GM21723 (cell line): ENCODE results near the gene TRPM8.
"Not testable (repeated sequence)": the region's sequence is repeated elsewhere in the genome, so short reads cannot be mapped to it uniquely, and the experiment has no call there.

Experiments
- ATAC-seq: cut with Tn5 transposase; IDR thresholded peaks from one replicate; pipeline ENCODE4 v1.9.1; 2021; ENCODE audit warnings: mild to moderate bottlenecking, moderate library complexity; ENCODE audit not compliant: unreplicated experiment

TRPM8 gene

GRCh38 chr2:233917116-233917515, at the start of gene TRPM8:
TRPM8 (plus strand) TSS chr2:233917373; CDS start chr2:233926538, 9,165 bp downstream.
- ATAC-seq, result no peak

GRCh38 chr2:233867993-233868532, 49.1 kb upstream of the TRPM8 start, which contains the start of gene MSL3B:
MSL3B (minus strand) TSS chr2:233868386.
- ATAC-seq, result peak; percentile 71

- ATAC-seq, result no peak
These were observed 45.7 kb upstream of the TRPM8 start for GRCh38 chr2:233871432-233871831.

- not testable (repeated sequence) for ATAC-seq
These were observed 45.0 kb upstream of the TRPM8 start for GRCh38 chr2:233872125-233872524.

GRCh38 chr2:233882353-233882752, 34.8 kb upstream of the TRPM8 start:
- ATAC-seq, result no peak

DNA sequence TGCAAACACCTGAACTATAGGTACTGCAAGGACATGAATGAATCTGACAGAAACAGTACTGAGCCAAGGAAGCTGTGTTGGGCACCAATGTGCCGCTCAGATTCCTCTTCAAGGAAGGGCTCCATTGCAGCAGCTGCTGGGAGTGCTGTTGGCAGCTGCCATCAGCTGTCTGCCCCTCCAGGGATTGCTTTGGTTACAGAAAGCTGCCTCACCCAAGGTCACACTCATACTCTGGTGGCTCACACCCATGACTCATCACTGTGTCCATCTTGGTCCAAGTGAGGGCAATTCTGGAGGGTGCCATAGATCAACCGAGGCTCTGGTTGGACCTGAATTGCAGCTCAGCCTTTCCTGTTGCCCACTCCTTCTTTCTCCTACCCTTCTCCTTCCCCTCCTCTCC, 24.4 kb upstream of the TRPM8 start:
- ATAC-seq, result no peak

DNA sequence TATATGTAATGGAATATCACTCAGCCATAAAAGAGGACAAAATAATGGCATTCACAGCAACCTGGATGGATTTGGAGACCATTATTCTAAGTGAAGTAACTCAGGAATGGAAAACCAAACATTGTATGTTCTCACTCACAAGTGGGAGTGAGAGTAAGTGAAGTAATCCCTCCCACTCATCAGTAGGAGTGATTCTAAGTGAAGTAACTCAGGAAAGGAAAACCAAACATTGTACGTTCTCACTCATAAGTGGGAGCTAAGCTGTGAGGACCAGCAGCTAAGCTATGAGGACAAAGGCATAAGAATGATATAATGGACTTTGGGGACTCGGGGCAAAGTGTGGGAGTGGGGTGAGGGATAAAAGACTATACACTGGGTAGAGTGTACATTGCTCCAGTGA, 20.9 kb upstream of the TRPM8 start:
- not testable (repeated sequence) for ATAC-seq

DNA sequence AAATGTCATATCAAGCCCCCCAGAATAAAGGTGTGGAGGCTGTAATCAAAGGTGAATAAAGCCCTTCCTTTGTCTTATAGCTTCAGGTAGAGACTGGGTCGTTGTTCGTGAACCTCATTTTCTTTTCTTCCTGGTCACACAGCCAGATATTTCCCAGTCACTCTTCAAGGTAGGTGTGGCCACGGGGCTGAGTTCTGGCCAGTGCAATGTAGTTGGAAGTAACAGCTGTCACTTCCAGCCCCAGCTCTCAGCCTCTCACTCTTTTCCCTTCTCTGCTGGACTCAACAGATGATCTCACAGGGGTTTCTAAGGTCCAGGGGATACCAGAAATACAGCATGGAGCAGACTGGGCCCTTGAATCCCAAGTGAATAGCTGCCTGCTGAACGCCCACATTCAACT, 15.8 kb upstream of the TRPM8 start:
- no peak for ATAC-seq

DNA sequence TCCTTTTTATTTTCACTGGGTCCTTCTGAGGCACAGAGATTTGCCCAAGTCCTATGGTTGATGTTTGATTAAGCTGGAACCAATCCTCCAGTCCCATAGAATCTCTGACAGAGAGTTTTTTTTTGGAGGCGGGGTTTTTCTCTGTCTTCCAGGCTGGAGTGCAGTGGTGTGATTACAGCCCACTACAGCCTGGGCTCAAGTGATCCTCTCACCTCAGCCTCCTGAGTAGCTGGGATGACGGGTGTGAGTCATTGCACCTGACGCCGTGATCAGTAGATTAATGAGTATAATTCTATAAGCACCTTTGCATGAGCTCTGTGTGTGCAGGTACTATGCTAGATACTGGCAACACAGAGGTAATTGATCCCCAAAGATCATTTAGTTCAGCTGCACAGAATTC, 15.3 kb upstream of the TRPM8 start:
- no peak for ATAC-seq

DNA sequence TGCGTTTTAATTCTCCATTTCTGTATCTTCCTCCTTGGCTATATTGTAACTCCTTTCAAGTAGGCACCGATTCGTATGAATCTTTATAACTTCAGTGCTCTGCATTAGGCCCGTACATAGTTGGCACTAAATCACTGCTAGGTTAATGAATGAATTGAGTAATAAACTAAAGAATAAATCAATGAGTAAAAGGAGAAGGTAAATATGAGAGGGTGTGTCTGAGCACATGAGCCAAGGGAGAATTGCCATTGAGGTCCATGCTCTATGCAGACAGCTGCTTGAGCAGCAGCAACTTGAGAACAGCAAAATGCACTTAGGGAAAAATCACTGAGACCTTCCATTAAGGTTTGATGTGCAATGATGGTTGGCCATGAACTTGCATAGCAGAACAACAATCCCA, 11.2 kb upstream of the TRPM8 start:
- no peak for ATAC-seq

DNA sequence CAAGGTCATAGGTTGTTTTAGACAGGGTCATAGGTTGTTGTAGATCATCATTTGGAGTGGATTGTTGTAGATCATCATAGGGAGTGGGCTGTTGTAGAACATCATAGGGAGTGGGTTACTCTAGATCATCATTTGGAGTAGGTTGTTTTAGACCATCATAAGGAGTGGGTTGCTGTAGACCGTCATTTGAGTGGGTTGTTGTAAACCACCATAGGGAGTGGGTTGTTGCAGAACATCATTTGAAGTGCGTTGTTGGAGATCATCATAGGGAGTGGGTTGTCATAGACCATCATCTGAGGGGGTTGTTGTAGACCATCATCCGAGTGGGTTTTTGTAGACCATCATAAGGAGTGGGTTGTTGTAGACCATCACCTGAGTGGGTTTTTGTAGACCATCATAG, 9.5 kb upstream of the TRPM8 start:
- ATAC-seq, result no peak

DNA sequence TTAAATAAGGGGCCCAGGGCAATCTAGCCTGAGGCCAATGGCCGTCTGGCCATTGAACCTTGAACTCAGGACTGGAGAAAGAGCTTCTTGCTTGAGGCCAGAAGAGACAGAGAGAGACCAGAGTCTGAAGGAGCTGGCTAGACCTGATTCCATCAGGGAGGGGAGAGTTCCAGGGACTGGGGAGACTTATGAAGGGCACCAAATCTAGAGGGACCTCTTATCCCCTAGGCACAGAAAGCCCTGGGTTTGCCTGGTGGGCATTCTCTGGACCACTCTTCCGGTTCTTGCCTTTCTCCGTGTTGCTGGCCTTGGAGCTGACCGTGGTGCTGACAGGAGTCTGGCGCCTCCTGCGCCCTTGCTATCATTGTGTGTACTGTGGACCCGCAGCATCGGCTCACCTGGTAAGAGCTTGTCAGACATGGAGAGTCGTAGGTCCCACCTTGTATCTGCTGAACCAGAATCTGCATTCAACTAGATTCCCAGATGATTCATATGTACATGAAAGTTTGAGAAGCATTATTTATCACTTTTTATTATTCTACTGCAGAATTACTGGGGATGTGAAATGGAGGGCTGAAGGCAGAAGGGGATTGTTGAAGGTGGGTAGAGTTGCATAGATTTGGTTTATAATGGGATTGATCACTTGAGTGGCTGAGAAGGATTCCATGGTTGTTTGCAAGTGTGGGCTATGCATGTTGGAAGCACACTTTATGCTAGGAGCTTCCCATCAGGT, 4.3 kb upstream of the TRPM8 start:
- no peak for ATAC-seq

DNA sequence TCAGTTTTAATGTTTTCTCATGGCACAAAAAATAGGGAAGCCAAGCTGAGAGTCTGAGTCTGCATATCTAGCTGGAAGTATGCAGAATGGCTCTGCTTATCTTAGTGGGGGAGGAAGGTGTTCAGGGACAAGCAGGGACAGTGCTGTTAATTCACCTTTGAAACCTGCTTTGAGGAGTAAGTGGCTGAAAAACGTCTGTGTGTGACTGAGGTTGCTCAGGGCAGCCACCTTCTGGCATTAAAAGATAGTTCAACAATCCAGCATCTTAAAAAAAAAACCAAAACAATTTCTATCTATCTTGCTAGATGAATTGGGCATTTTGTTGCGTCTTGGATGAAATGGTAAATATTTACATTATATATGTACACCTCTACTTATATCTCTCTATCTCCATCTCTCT, 2.0 kb upstream of the TRPM8 start:
- no peak for ATAC-seq

DNA sequence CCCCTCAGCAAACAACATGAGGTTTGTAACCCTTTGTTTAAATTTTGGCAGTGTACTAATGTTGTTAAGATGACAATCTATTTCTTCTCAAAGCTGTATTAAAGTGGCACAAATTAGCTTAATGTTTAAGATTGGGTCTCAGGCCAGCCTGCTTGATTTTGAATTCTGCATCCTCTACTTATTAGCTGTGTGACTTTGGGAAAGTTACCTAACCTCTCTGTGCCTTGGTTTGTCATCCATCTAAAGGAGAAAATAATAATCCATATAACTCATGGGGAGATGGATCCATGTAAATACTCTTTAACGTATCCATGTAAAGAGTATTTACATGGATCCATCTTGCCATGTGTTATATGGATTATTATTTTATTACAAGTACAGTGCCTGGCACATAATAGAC, 2.1 kb downstream of the TRPM8 start:
- ATAC-seq, result no peak

DNA sequence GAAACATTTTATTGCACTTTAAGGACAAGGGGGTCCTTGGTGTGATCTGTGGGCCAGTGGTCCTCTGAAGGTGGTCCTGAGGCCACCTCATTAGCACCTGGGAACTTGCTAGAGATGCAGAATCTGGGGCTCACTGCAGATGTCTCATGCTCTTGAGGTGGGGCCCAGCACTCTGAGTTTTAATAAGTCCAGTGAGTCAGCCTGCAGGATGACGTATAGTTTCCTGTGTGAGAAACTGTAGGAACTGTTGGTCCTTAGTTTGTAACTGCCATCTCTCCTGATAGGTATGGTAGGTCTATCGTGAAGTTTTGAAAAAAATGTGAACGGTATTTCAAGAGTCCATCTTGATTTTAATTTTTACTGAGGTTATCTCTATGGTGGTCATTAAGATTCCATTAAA, 2.8 kb downstream of the TRPM8 start:
- ATAC-seq, result no peak

DNA sequence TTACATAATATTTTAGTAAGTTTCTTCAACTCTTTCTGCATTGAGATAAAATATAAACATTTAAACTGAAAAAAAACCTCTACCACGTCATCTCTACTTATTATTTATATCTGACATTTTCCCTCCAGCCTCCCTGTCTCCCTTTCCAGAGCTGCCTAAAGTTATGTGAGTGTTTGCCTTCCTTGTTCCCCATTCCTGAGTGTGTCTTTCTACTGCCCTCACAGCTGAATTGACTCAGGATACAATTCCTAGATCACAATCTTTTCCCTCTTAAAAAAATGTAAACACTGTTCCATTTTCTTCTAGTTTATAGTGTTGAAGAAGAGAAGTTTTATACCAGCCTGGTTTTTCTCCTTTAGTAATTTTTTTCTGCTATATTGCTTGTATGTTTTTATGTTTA, 5.3 kb downstream of the TRPM8 start:
- no peak for ATAC-seq

DNA sequence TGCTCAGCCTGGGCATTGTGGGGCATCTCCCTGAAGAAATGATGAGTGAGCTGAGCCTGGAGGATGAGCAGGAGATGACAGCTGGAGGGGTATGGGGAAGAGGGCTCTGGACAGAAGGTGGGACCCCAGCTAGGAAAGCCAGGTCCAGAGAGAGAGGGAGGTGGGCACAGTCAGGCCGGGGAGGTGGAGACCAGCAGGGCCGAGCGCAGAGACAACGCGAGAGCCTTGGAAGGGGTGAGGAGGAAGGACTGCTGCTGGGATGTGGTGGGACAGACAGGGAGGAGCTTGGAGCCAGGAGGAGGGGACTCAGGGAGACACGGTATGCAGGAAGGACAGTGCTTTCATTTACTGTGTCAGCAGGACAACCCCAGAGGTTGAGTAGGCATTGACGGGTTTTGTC, 8.2 kb downstream of the TRPM8 start:
- ATAC-seq, result no peak

DNA sequence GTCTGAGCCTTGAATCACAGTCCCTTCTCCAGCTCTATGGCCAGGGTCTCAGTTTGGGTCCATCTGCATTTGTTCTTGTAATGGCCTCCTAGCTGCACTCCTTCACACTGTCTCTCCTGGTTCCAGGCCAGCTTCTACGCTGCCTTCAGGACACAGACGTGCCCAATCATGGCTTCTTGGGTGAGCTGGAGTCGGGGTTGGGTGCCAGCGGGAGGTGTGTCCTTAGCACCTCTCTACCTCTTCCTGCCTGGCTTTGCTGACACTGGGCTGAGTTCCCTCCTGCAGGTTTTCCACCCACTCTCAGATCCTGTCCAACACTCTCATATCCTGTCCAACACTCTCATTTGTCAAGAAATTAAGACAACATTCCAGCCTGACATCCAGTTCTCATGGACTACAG, 9.6 kb downstream of the TRPM8 start:
- no peak for ATAC-seq

- no peak for ATAC-seq
These were observed 11.6 kb downstream of the TRPM8 start for GRCh38 chr2:233928594-233929351.

DNA sequence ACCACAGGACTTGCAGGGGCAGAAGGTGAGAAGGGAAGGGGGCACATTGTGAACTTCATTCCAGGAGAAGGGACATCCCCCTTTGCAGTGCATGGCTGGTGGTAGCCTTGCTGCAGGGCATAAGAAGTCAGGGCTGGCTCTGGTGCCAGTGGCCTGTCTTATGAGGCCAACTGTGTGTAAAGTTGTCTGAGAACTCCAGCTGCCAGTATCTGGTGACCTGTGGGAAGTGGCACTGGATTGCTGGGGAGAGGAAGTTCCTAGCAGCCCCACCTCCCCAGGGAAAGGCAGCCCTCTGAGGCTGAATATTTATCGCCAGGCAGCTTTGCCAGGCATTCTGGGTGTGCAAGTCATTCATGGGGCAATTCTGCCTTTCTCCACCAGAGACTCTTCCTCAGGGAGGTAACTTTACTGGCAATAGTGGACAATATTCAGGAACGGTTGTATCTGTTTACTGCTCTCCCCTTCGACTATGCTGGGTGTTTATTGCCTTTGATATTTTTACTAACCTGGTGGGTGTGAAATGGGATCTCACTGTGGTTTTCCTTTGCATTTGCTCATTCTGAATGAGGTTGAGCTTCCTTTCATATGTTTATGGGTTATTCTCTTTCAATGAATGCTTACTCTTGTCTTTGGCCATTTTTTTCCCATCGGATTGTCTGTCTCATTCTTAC, 12.3 kb downstream of the TRPM8 start:
- ATAC-seq, result no peak

DNA sequence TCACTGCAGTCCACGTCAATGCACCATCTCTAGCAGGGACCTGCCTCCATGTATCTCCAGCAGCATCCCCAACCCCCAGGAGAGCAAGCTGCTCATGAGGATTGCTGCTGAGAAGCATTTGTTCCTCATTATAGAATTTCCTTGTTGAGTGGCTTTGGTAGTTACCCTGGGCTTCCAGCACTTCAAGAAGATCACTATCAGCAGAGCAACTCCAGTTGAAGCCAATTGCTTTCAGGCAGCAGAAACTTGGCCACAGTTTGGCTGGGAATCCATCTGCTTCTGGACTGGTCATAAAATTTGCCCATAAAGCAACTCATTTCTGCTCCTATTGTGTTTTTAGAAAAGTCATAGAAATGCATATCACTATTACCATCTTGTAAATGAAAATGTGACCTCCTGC, 17.4 kb downstream of the TRPM8 start:
- no peak for ATAC-seq

- no peak for ATAC-seq
These were observed 18.3 kb downstream of the TRPM8 start for GRCh38 chr2:233935426-233935825.
